22Rv1 (cell line): ENCODE data around the gene CDKN2B.

ENCODE experiments used
- CTCF ChIP-seq: fragments of 450-650 bp; IDR thresholded peaks from 2 replicates; pipeline ENCODE4 v1.5.1; 2017; ENCODE audit warnings: mild to moderate bottlenecking
- ZFX ChIP-seq: fragments of 450-650 bp; IDR thresholded peaks from 2 replicates; pipeline ENCODE4 v1.6.1; 2017; ENCODE audit warnings: antibody characterized with exemption, borderline replicate concordance

- TF ChIP-seq CTCF (no peak), ZFX (no peak)
Measured at GRCh38 chr9:21966140-21966851, 42.8 kb downstream of the CDKN2B start.
